Kidney tubule cell (primary cell): ENCODE results near the gene PLSCR3.
"Not testable (repeated sequence)": the region's sequence is repeated elsewhere in the genome, so short reads cannot be mapped to it uniquely, and the experiment has no call there.

Experiments used
- DNase-seq: peaks from one replicate; pipeline ENCODE4 v3.0.0-alpha.2; 2018; ENCODE audit warnings: low spot score

The PLSCR3 gene

GRCh38 chr17:7380321-7380720 lies 14.0 kb downstream of the PLSCR3 start:
- peak; percentile 29 for DNase-seq

- no peak for DNase-seq
These were observed 15.2 kb downstream of the PLSCR3 start for GRCh38 chr17:7379134-7379533.

- DNase-seq = no peak
These were observed 20.0 kb downstream of the PLSCR3 start for GRCh38 chr17:7374353-7374752.

- DNase-seq = no peak
These were observed 23.5 kb downstream of the PLSCR3 start for GRCh38 chr17:7370853-7371252.

- DNase-seq = no peak
These were observed 24.5 kb downstream of the PLSCR3 start for GRCh38 chr17:7369825-7370224.

GRCh38 chr17:7368599-7368994 lies 25.7 kb downstream of the PLSCR3 start:
- DNase-seq = not testable (repeated sequence)

- no peak for DNase-seq
These were observed 26.3 kb downstream of the PLSCR3 start for GRCh38 chr17:7367918-7368598.

- no peak for DNase-seq
These were observed 27.2 kb downstream of the PLSCR3 start for GRCh38 chr17:7367083-7367482.

GRCh38 chr17:7365963-7366362 lies 28.4 kb downstream of the PLSCR3 start:
- not testable (repeated sequence) for DNase-seq

- DNase-seq = no peak
These were observed 31.0 kb downstream of the PLSCR3 start for GRCh38 chr17:7363311-7363710.

- no peak for DNase-seq
These were observed 32.4 kb downstream of the PLSCR3 start for GRCh38 chr17:7361906-7362305.

- no peak for DNase-seq
These were observed 36.9 kb downstream of the PLSCR3 start for GRCh38 chr17:7357381-7357780.

- no peak for DNase-seq
These were observed 37.6 kb downstream of the PLSCR3 start for GRCh38 chr17:7356756-7357155.

GRCh38 chr17:7356072-7356549 lies 38.2 kb downstream of the PLSCR3 start:
- DNase-seq = peak; percentile 87

- DNase-seq = no peak
These were observed 38.8 kb downstream of the PLSCR3 start for GRCh38 chr17:7355573-7355972.

GRCh38 chr17:7355053-7355452 lies 39.3 kb downstream of the PLSCR3 start, which contains the start of gene TMEM95:
TMEM95 (plus strand) TSS chr17:7355156; CDS start chr17:7355205, 49 bp downstream.
- peak; percentile 35 for DNase-seq

- DNase-seq = peak; percentile 73
These were observed 40.0 kb downstream of the PLSCR3 start for GRCh38 chr17:7354262-7354843.

GRCh38 chr17:7352910-7353635 lies 41.3 kb downstream of the PLSCR3 start:
- no peak for DNase-seq

- no peak for DNase-seq
These were observed 41.8 kb downstream of the PLSCR3 start for GRCh38 chr17:7352503-7352889.

GRCh38 chr17:7351665-7352502 lies 42.4 kb downstream of the PLSCR3 start, which contains the start of gene KCTD11:
KCTD11 (plus strand) TSS chr17:7352162.
- peak; percentile 99 for DNase-seq

GRCh38 chr17:7348478-7349242 lies 45.7 kb downstream of the PLSCR3 start:
- DNase-seq = no peak
